GM19397 (cell line): ENCODE data around the gene AP2B1.

Experiments used
- ATAC-seq: cut with Tn5 transposase; IDR thresholded peaks from one replicate; pipeline ENCODE4 v1.9.1; 2021; ENCODE audit warnings: mild to moderate bottlenecking, moderate library complexity; ENCODE audit not compliant: unreplicated experiment

AP2B1 gene

GRCh38 chr17:35766489-35766877 lies 179.4 kb downstream of the AP2B1 start:
- ATAC-seq, result no peak

GRCh38 chr17:35766903-35767510 lies 179.9 kb downstream of the AP2B1 start:
- ATAC-seq, result no peak

GRCh38 chr17:35768797-35769196 lies 181.7 kb downstream of the AP2B1 start:
- no peak for ATAC-seq

- no peak for ATAC-seq
Observed at GRCh38 chr17:35769895-35770486, 182.9 kb downstream of the AP2B1 start.

- ATAC-seq, result no peak
Observed at GRCh38 chr17:35773129-35773528, 186.0 kb downstream of the AP2B1 start.

- ATAC-seq, result no peak
Observed at GRCh38 chr17:35773679-35774425, 186.7 kb downstream of the AP2B1 start.

GRCh38 chr17:35774499-35774898 lies 187.4 kb downstream of the AP2B1 start:
- ATAC-seq, result no peak

- no peak for ATAC-seq
Observed at GRCh38 chr17:35775039-35775438, 187.9 kb downstream of the AP2B1 start.

GRCh38 chr17:35775583-35775982 lies 188.5 kb downstream of the AP2B1 start:
- ATAC-seq, result no peak
